Activated CD8-positive, alpha-beta memory T cell treated with anti-CD3 and anti-CD28 coated beads for 1 hour (primary cell): ENCODE results near the gene AKR1E2.

Experiments
- DNase-seq, 2 donors: peaks; one replicate each; pipeline ENCODE4 v3.0.0-alpha.2; 2020; ENCODE audit warnings: low read depth in 1 of 2; ENCODE audit errors: extremely low read depth in 1 of 2

Gene AKR1E2

DNA sequence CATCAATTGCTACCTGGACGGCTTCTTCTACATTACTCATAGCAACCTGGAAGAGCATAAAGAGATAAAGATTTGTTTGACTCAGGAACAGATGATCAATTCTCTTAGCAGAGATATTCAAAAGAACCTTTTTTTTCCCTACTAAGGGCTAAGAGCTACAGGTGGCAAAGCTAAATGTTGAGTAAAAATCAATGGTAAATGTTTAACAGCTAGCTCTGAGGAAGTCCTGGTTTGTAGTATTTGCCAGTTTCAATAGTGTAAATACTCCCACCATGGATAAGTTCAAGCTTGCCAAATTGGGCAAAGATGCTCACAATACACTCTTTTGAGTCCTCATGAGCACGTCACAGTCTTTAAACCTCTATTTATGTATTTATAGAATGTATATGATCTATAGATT lies 64.0 kb downstream of the AKR1E2 start:
- DNase-seq = no peak

DNA sequence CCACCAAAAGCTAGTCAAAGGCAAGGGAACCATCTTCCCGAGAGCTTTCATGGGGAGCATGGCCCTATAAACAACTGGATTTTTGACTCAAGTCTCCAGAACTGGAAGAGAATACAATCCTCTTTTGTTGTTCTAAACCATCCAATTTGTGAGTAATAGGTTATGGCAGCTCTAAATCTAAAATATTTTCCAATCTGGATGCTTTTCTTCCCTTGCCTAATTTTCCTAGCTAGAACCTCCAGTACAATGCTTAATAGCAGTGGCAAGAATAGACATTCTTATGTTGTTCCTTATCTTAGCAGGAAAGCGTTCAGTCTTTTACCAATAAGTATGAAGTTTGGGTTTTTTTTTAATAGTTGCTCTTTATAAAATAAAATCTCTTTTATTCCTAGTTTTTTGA lies 66.7 kb downstream of the AKR1E2 start:
- DNase-seq = no peak

- DNase-seq = no peak
Measured at GRCh38 chr10:4894335-4894734, 68.3 kb downstream of the AKR1E2 start.
